GM18868 (cell line): ENCODE data around the gene NFAT5.
"Not testable (repeated sequence)": the region's sequence is repeated elsewhere in the genome, so short reads cannot be mapped to it uniquely, and the experiment has no call there.

Experiments
- ATAC-seq: cut with Tn5 transposase; IDR thresholded peaks from one replicate; pipeline ENCODE4 v1.9.1; 2021; ENCODE audit warnings: mild to moderate bottlenecking, moderate library complexity; ENCODE audit not compliant: unreplicated experiment

Gene NFAT5

GRCh38 chr16:69546663-69547062 lies 19.1 kb upstream of the NFAT5 start:
- ATAC-seq: not testable (repeated sequence)

GRCh38 chr16:69553332-69553731 lies 12.4 kb upstream of the NFAT5 start:
- ATAC-seq: no peak

- no peak for ATAC-seq
Measured at GRCh38 chr16:69554495-69554894, 11.3 kb upstream of the NFAT5 start.

GRCh38 chr16:69555437-69555836 lies 10.3 kb upstream of the NFAT5 start:
- ATAC-seq: no peak

GRCh38 chr16:69555867-69556266 lies 9.9 kb upstream of the NFAT5 start:
- ATAC-seq: no peak

GRCh38 chr16:69559164-69559563 lies 6.6 kb upstream of the NFAT5 start:
- ATAC-seq: no peak

GRCh38 chr16:69561367-69561766 lies 4.4 kb upstream of the NFAT5 start:
- ATAC-seq: not testable (repeated sequence)

- ATAC-seq: no peak
Measured at GRCh38 chr16:69561901-69562300, 3.9 kb upstream of the NFAT5 start.

- ATAC-seq: no peak
Measured at GRCh38 chr16:69562813-69563212, 3.0 kb upstream of the NFAT5 start.

GRCh38 chr16:69563605-69564580 lies 1.9 kb upstream of the NFAT5 start:
- ATAC-seq: peak; percentile 57

- no peak for ATAC-seq
Measured at GRCh38 chr16:69564845-69565670, 708 bp upstream of the NFAT5 start.

- ATAC-seq: no peak
Measured at GRCh38 chr16:69566240-69566980, 644 bp downstream of the NFAT5 start.

- ATAC-seq: no peak
Measured at GRCh38 chr16:69566981-69567680, 1.4 kb downstream of the NFAT5 start.

GRCh38 chr16:69568676-69569075 lies 2.9 kb downstream of the NFAT5 start:
- no peak for ATAC-seq

- ATAC-seq: not testable (repeated sequence)
Measured at GRCh38 chr16:69578771-69579170, 13.0 kb downstream of the NFAT5 start.

GRCh38 chr16:69579783-69580481 lies 14.2 kb downstream of the NFAT5 start:
- ATAC-seq: no peak

GRCh38 chr16:69581297-69581696 lies 15.5 kb downstream of the NFAT5 start:
- ATAC-seq: no peak

GRCh38 chr16:69584493-69584892 lies 18.7 kb downstream of the NFAT5 start:
- ATAC-seq: not testable (repeated sequence)

- ATAC-seq: no peak
Measured at GRCh38 chr16:69589434-69590269, 23.9 kb downstream of the NFAT5 start.
